ENCODE data around the gene CLIC4. TPM values are rescaled to one million over a fixed set of nuclear protein-coding genes. Genes with fewer than 3 reads are reported as not detected.

The CLIC4 gene
- total RNA-seq, 1 experiment from 2014 or later: 262 TPM

- H3K4me3 Mint-ChIP-seq: no peak overlapping the region
- no peaks in the 10 kb centered on the region for H3K27me3 Mint-ChIP-seq (ENCODE audit: low read depth)
- no peak overlapping the region for H3K27ac Mint-ChIP-seq
- ATAC-seq (no peak), DNase-seq (ENCODE audit: low spot score) (no peak)
- peaks cover 12% of the 10 kb centered on the region for H3K4me1 Mint-ChIP-seq
- POLR2A ChIA-PET: no interaction called here
- H3K36me3 Mint-ChIP-seq: no peaks in the 10 kb centered on the region
- TF ChIP-seq ZBTB21 (CRISPR knock-in tag; IDR thresholded peaks at IDR 0.05; ENCODE audit: borderline replicate concordance) (no peak), TCF7 (CRISPR knock-in tag; IDR thresholded peaks at IDR 0.05; ENCODE audit: low read depth) (no peak)
- no peaks in the 10 kb centered on the region for H3K9me3 Mint-ChIP-seq
- CTCF ChIA-PET: no interaction called here
Observed at GRCh38 chr1:24761582-24761981, 16.3 kb downstream of the CLIC4 start.

GRCh38 chr1:24762133-24762676 lies 17.0 kb downstream of the CLIC4 start:
- ChIA-PET CTCF (interaction anchor here (1.4 to 2.4 kb wide), 2 partner anchors 73 to 74 kb away, joined by 4 to 12 read pairs; no protein-coding TSS in a partner anchor), POLR2A (interaction anchor here (1.4 kb wide), 1 partner anchor 17 kb away, joined by 4 read pairs; the partner anchor contains the start of gene CLIC4)
- TF ChIP-seq AFF4 (CRISPR knock-in tag; IDR thresholded peaks at IDR 0.05; ENCODE audit: borderline replicate concordance): no peak
- 0 out of 2 replicates have a peak, but pooled peaks have one; percentile 51 for TF ChIP-seq ZNF121 (CRISPR knock-in tag; IDR thresholded peaks at IDR 0.05)
- no peak for ATAC-seq
- Mint-ChIP-seq H3K9me3 (no peaks in the 10 kb centered on the region), H3K4me3 (no peak overlapping the region), H3K27me3 (ENCODE audit: low read depth) (no peaks in the 10 kb centered on the region), H3K27ac (no peak overlapping the region), H3K4me1 (peaks cover 14% of the 10 kb centered on the region), H3K36me3 (no peaks in the 10 kb centered on the region)
- no peak for DNase-seq (ENCODE audit: low spot score)

- 0 out of 2 replicates have a peak, but pooled peaks cover 4% of the 10 kb centered on the region for H3K36me3 Mint-ChIP-seq
- DNase-seq (ENCODE audit: low spot score) (no peak), ATAC-seq (no peak)
- peaks cover 14% of the 10 kb centered on the region for H3K4me1 Mint-ChIP-seq
- no peak overlapping the region for H3K27ac Mint-ChIP-seq
- H3K4me3 Mint-ChIP-seq: no peak overlapping the region
- ChIA-PET CTCF (interaction anchor here (1.4 to 2.4 kb wide), 2 partner anchors 71 to 75 kb away, joined by 4 to 12 read pairs; no protein-coding TSS in a partner anchor), POLR2A (interaction anchor here (0.8 kb wide), 1 partner anchor 9 kb away, joined by 3 read pairs; no protein-coding TSS in a partner anchor)
- H3K9me3 Mint-ChIP-seq: no peaks in the 10 kb centered on the region
- H3K27me3 Mint-ChIP-seq (ENCODE audit: low read depth): no peaks in the 10 kb centered on the region
- TF ChIP-seq EMX1 (CRISPR knock-in tag; IDR thresholded peaks at IDR 0.05) (no peak), NR2C2 (CRISPR knock-in tag; IDR thresholded peaks at IDR 0.05) (no peak), TP53 (CRISPR knock-in tag; IDR thresholded peaks at IDR 0.05) (no peak), NFATC4 (CRISPR knock-in tag; IDR thresholded peaks at IDR 0.05) (no peak), ZBTB43 (CRISPR knock-in tag; IDR thresholded peaks at IDR 0.05) (no peak), IRF1 (CRISPR knock-in tag; IDR thresholded peaks at IDR 0.05) (no peak), E2F4 (CRISPR knock-in tag; IDR thresholded peaks at IDR 0.05; ENCODE audit: borderline replicate concordance, low read depth) (no peak), ZNF512 (CRISPR knock-in tag; IDR thresholded peaks at IDR 0.05; ENCODE audit: borderline replicate concordance) (no peak), ATF3 (CRISPR knock-in tag; conservative IDR thresholded peaks at IDR 0.05) (no peak), AFF4 (CRISPR knock-in tag; IDR thresholded peaks at IDR 0.05; ENCODE audit: borderline replicate concordance) (no peak), STAT6 (CRISPR knock-in tag; conservative IDR thresholded peaks at IDR 0.05; ENCODE audit: low read depth) (no peak)
Observed at GRCh38 chr1:24763671-24764070, 18.4 kb downstream of the CLIC4 start.
